Hepatocyte (in vitro differentiated cells): Measurements from ENCODE around the gene LIN52. TPM values are rescaled to one million over a fixed set of nuclear protein-coding genes. Genes with fewer than 3 reads are reported as not detected.

ENCODE experiments used
- DNase-seq: peaks from one replicate; pipeline ENCODE4 v3.0.0-alpha.2; 2016; ENCODE audit warnings: low spot score
- H2AFZ ChIP-seq: fragments of 200-600 bp; sonication (generic); 2 replicates; pipeline ENCODE4 v1.6.0; 2016; ENCODE audit warnings: antibody characterized with exemption, mild to moderate bottlenecking
- H3K27ac ChIP-seq: fragments of 200-600 bp; sonication (generic); 2 replicates; pipeline ENCODE4 v1.5.1; 2016; ENCODE audit warnings: mild to moderate bottlenecking
- H3K27me3 ChIP-seq: fragments of 200-600 bp; sonication (generic); 2 replicates; pipeline ENCODE4 v1.6.1; 2016
- H3K36me3 ChIP-seq: fragments of 200-600 bp; sonication (generic); replicated peaks from 2 replicates; pipeline ENCODE4 v1.5.1; 2016; ENCODE audit warnings: low read depth; ENCODE audit not compliant: insufficient read depth
- H3K4me1 ChIP-seq: fragments of 200-600 bp; sonication (generic); 2 replicates; pipeline ENCODE4 v1.5.1; 2016; ENCODE audit warnings: mild to moderate bottlenecking, moderate library complexity; ENCODE audit not compliant: insufficient read depth
- H3K4me2 ChIP-seq: fragments of 200-600 bp; sonication (generic); 2 replicates; pipeline ENCODE4 v1.6.0; 2016
- H3K4me3 ChIP-seq: fragments of 200-600 bp; sonication (generic); 2 replicates; pipeline ENCODE4 v1.5.1; 2016; ENCODE audit warnings: mild to moderate bottlenecking
- H3K79me2 ChIP-seq: fragments of 200-600 bp; sonication (generic); 2 replicates; pipeline ENCODE4 v1.6.0; 2017; ENCODE audit warnings: mild to moderate bottlenecking
- H3K9me2 ChIP-seq: fragments of 200-600 bp; sonication (generic); replicated peaks from 2 replicates; pipeline ENCODE4 v1.6.0; 2017; ENCODE audit warnings: mild to moderate bottlenecking; ENCODE audit not compliant: insufficient read depth
- H3K9me3 ChIP-seq: fragments of 200-600 bp; sonication (generic); 2 replicates; pipeline ENCODE4 v1.5.1; 2016; ENCODE audit warnings: low read depth, mild to moderate bottlenecking
- H4K20me1 ChIP-seq: fragments of 200-600 bp; sonication (generic); 2 replicates; pipeline ENCODE4 v1.6.0; 2016; ENCODE audit warnings: mild to moderate bottlenecking; ENCODE audit not compliant: insufficient read depth, poor library complexity, severe bottlenecking
- EZH2 ChIP-seq: fragments of 200-600 bp; sonication (generic); IDR thresholded peaks from 2 replicates; pipeline ENCODE4 v1.6.1; 2016; ENCODE audit warnings: antibody characterized with exemption, mild to moderate bottlenecking, borderline replicate concordance
- EZH2phosphoT487 ChIP-seq: fragments of 200-600 bp; sonication (generic); IDR thresholded peaks from one replicate; pipeline ENCODE4 v1.6.1; 2018; ENCODE audit warnings: antibody characterized with exemption, mild to moderate bottlenecking, low read depth, moderate library complexity; ENCODE audit not compliant: unreplicated experiment, severe bottlenecking
- WGBS: methylation state at CpG from one replicate; pipeline ENCODE4 v1.1.6; 2016; ENCODE audit warnings: low lambda C conversion rate; ENCODE audit errors: missing lambda C conversion rate; 5-methylcytosine and 5-hydroxymethylcytosine counted together
- polyA plus RNA-seq: library from polyadenylated mRNA; unstranded; fragments of >200 nt; fragmentation: Nextera tagmentation; extraction: Ambion mirVana; gene quantifications from 2 replicates; pipeline ENCODE4 v1.2.1, GENCODE V29; 2016
- total RNA-seq: library from RNA; depleted of rRNA; stranded (reverse); fragments of >200 nt; gene quantifications from 2 replicates; pipeline ENCODE4 v1.2.3, GENCODE V29; 2014
- TF ChIP-seq, protein P1 (sequence below): fragments of 200-600 bp; sonication (generic); IDR thresholded peaks from 2 replicates; pipeline ENCODE4 v1.5.1; 2016; ENCODE audit warnings: antibody characterized with exemption, mild to moderate bottlenecking; ENCODE audit not compliant: poor library complexity

LIN52 gene
- total and polyA plus RNA-seq, 2 experiments from 2014 or later = 13.5 to 14.4 TPM

DNA sequence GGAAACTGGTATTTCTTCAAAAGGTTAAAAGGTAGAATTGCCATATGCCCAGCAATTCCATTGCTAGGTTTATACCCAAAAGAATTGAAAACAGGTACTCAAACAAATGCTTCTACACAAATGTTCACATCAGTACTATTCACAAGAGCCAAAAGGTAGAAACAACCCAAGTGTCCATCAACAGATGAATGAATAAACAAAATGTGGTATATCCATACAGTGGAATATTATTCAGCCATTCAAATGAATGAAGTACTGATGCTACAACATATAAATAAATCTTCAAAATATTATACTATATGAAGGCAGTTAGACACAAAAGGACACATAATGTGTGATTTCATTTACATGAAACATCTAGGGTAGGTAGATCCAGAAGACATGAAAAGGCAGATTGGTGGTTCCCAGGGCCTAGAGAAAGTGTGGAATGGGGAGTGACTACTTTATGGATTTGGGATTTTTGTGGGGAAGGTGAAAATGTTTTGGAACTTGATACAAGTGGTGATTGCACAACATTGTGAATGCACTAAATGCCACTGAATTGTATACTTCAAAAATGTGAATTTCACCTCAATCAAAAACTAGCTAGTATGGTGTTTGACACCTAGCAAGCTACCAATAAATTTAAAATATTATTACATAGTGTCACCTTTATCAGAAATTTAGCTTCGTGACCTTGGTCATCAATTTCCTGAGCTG, 41.7 kb downstream of the LIN52 start:
- no peaks in the 10 kb centered on the region for H3K9me3 ChIP-seq
- DNase-seq = no peak
- H4K20me1 ChIP-seq = no peaks in the 10 kb centered on the region
- H3K27ac ChIP-seq = no peak overlapping the region
- no peaks in the 10 kb centered on the region for H3K27me3 ChIP-seq
- no peaks in the 10 kb centered on the region for H3K79me2 ChIP-seq
- TF ChIP-seq EZH2phosphoT487 (no peak), EZH2 (no peak)
- TF ChIP-seq, protein P1, sequence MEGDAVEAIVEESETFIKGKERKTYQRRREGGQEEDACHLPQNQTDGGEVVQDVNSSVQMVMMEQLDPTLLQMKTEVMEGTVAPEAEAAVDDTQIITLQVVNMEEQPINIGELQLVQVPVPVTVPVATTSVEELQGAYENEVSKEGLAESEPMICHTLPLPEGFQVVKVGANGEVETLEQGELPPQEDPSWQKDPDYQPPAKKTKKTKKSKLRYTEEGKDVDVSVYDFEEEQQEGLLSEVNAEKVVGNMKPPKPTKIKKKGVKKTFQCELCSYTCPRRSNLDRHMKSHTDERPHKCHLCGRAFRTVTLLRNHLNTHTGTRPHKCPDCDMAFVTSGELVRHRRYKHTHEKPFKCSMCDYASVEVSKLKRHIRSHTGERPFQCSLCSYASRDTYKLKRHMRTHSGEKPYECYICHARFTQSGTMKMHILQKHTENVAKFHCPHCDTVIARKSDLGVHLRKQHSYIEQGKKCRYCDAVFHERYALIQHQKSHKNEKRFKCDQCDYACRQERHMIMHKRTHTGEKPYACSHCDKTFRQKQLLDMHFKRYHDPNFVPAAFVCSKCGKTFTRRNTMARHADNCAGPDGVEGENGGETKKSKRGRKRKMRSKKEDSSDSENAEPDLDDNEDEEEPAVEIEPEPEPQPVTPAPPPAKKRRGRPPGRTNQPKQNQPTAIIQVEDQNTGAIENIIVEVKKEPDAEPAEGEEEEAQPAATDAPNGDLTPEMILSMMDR = no peak
- H3K36me3 ChIP-seq = no peaks in the 10 kb centered on the region
- H3K4me1 ChIP-seq = no peaks in the 10 kb centered on the region
- no peak overlapping the region for H2AFZ ChIP-seq
- H3K9me2 ChIP-seq = no peaks in the 10 kb centered on the region
- 100% methylated on average over 1 of the region's 1 CpG for WGBS
- H3K4me3 ChIP-seq = no peak overlapping the region
- H3K4me2 ChIP-seq = no peak overlapping the region

DNA sequence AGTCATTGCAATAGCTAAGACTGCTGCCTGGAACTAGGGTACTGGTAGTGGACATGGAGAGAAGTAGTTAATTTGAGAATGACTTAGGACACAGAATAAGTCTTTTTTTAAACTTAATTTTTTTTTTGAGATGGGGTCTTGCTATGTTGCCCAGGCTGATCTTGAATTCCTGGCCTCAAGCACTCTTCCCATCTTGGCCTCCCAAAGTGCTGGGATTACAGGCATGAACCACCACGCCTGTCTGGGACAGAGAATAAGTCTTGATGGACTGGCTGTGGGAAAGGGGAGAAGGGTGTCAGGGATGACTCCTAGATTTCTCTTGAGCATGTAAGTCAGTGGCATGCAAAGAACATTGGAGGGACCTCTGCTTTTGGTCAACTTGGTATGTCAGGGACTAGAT, 42.9 kb downstream of the LIN52 start:
- no peak for DNase-seq
- H3K4me2 ChIP-seq = no peak overlapping the region
- H3K27ac ChIP-seq = no peak overlapping the region
- H3K9me3 ChIP-seq = no peaks in the 10 kb centered on the region
- H3K9me2 ChIP-seq = no peaks in the 10 kb centered on the region
- H3K4me3 ChIP-seq = no peak overlapping the region
- H3K36me3 ChIP-seq = no peaks in the 10 kb centered on the region
- no peaks in the 10 kb centered on the region for H3K79me2 ChIP-seq
- no peaks in the 10 kb centered on the region for H3K27me3 ChIP-seq
- no peak overlapping the region for H2AFZ ChIP-seq
- H4K20me1 ChIP-seq = no peaks in the 10 kb centered on the region
- no peaks in the 10 kb centered on the region for H3K4me1 ChIP-seq
- no peak for TF ChIP-seq EZH2
- TF ChIP-seq, protein P1 = no peak
- no peak for TF ChIP-seq EZH2phosphoT487
- WGBS = 100% methylated on average over 1 of the region's 1 CpG

DNA sequence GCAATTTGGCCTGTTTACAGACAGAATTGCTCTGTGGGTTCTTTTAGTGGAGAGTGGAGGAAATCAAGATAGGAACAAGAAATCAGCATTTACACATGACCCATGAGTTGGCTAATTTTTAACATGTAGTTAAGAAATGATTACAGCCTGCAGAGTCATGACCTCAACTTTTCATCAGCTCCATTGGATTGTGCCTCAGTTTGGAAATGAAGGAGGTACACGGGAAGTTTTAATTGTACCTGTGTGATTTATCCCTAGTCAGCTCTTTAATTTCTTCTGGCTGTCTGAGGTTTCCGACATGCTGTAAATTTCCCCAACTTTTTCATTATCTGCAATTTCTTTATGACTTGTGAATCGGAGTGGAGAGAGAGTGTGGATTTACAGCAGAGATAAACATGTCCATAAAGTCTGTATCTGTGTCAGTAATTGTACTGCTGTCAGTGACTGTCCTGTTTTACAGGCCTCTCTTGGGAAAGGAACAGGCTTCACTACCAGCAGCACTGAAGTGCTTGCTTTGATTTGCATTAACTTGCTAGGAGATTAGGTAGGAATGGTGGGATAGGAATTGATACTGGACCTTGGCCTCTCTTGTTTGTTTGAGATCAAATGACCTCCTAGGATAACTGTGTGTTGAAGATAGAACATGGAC, 49.2 kb downstream of the LIN52 start:
- H3K36me3 ChIP-seq = no peaks in the 10 kb centered on the region
- TF ChIP-seq, protein P1 = no peak
- TF ChIP-seq EZH2phosphoT487 (no peak), EZH2 (no peak)
- peak; percentile 44 for DNase-seq
- peaks cover 10% of the 10 kb centered on the region for H3K4me1 ChIP-seq
- peak overlapping the region; percentile 54 for H3K27ac ChIP-seq
- H4K20me1 ChIP-seq = no peaks in the 10 kb centered on the region
- H3K9me3 ChIP-seq = no peaks in the 10 kb centered on the region
- no peaks in the 10 kb centered on the region for H3K27me3 ChIP-seq
- WGBS = 23% methylated on average over 3 of the region's 3 CpGs
- H2AFZ ChIP-seq = no peak overlapping the region
- no peak overlapping the region for H3K4me3 ChIP-seq
- no peaks in the 10 kb centered on the region for H3K9me2 ChIP-seq
- no peaks in the 10 kb centered on the region for H3K79me2 ChIP-seq
- peak overlapping the region; percentile 70 for H3K4me2 ChIP-seq
